Stimulated activated CD4-positive, alpha-beta T cell treated with anti-CD3 and anti-CD28 coated beads, TNF-alpha, amount 100 ng/mL, for 4 hours (primary cell): ENCODE results near the gene ITIH3.

Experiments
- DNase-seq, 3 experiments: peaks; one replicate each; pipeline ENCODE4 v3.0.0-alpha.2; 2020; ENCODE audit warnings: low read depth in 3 of 3

The ITIH3 gene

GRCh38 chr3:52779011-52779836 is 15.4 kb upstream of the ITIH3 start:
- DNase-seq, result no peak

- no peak for DNase-seq
These were observed 14.6 kb upstream of the ITIH3 start for GRCh38 chr3:52779837-52780585.

DNA sequence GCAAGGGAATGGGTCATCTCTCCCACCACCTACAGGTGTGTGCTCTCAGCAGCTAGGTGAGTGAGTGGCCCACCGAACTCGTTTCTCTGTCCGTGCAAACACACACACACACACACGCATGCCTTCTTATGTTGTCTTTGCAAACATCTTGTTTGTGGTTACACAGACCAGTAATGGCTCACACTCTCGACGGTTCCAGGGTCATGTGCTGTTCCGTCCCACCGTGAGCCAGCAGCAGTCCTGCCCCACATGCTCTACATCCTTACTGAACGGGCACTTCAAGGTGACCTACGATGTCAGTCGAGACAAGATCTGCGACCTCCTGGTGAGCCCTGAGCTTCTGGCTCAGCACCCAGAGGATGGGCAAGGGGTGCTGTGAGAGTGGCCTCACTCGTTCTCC is 12.9 kb upstream of the ITIH3 start:
- DNase-seq, result no peak

- no peak for DNase-seq
These were observed 12.0 kb upstream of the ITIH3 start for GRCh38 chr3:52782412-52783210.

DNA sequence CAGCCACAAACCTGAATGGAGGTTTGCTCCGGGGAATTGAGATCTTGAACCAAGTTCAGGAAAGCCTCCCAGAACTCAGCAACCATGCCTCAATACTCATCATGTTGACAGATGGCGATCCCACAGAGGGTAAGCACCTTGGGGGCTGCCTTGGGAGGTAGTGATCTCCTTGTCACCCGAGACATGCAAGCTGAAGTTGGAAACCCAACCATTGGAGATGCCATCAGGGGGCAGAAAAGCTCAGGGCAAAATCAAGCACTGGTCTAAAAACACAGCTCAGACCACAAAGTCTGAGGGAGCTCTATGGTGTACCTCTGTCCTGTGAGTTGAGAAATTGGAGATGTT is 11.4 kb upstream of the ITIH3 start:
- no peak for DNase-seq

DNA sequence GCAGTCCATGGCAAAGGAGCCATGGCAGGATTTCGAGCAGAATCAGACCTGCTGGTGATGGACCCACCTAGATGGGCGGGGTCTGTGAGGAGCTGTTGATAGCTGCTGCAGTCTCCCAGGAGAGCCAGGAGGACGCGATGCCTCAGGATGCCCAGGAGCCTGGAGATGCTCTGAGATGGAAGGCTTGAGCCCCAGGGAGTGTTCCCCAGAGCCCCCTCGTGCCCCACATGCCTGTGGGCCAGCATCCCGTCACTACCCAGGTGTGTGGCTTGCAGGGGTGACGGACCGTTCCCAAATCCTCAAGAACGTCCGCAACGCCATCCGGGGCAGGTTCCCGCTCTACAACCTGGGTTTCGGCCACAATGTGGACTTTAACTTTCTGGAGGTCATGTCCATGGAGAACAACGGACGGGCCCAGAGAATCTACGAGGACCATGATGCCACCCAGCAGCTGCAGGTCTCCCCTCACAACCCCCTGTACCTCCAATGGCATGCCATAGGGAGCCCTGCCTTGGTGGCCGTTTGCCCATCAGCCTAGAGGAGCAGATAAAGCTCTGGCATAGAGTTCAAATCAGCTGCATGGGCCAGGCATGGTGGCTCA is 10.5 kb upstream of the ITIH3 start:
- no peak for DNase-seq

DNA sequence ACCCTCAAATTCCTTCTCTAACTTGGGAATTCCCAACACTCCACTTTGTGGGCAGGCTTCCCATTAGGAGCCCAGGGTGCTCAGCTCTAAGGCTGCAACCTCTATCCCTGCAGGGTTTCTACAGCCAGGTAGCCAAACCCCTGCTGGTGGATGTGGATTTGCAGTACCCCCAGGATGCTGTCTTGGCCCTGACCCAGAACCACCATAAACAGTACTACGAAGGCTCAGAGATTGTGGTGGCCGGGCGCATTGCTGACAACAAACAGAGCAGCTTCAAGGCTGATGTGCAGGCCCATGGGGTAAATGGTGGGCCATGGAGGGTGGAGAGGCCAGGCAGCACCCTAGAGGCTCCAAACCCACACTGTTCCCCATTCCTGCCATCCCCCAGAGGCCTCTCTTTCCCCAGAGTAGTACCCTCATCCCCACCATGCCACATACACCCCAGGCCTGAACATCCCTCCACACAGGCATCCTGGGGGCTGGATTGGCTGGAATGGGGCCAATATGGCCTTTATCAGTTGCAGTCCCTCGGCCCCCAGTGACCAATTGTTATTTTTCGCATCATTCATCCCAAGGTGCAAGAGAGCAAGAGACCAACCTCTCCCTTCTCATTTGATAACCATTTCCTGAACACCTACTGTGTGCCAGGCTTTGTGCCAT is 9.5 kb upstream of the ITIH3 start:
- no peak for DNase-seq

- no peak for DNase-seq
These were observed 8.0 kb upstream of the ITIH3 start for GRCh38 chr3:52786330-52787215.

GRCh38 chr3:52787246-52787645 is 7.3 kb upstream of the ITIH3 start:
- no peak for DNase-seq

- DNase-seq, result no peak
These were observed 6.6 kb upstream of the ITIH3 start for GRCh38 chr3:52787672-52788625.

DNA sequence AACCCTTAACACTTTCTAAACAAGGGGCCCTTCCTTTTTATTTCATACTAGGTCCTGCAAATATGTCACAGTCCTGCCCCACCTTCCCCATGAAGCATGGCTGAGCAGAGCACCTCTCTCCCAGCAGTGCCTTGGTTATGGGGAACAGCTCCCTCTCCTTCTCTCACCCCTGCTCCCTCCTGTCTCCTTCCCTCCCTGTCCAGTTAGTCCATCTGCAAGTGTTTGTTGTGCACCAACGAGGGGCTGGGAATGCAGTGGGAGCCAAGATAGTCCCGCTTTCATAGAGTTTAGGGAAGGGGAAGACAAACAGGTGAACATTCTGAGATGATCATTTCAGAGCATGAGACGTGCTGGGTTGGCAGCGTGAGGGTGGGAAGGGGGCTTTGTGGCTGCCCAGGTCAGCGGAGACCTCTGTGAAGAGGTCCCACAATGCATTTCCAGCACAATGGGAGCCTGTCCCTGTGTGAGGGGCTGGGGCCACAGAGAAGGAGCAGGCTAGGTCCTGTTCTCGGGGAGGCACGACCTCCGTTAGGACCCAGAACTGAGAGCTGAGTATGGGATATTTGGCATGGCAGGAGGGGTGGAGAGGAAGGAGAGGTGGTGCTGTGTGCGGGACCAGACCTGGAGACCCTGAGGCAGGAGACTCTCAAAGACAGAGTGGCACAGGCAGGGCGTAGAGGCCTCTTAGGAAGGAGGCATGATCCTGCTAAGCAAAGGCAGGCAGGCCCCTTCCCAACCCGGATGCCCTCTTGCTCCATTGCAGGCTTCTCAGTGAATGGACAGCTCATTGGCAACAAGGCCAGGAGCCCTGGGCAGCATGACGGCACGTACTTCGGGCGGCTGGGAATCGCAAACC is 5.5 kb upstream of the ITIH3 start:
- DNase-seq, result no peak

GRCh38 chr3:52789746-52790040 is 4.9 kb upstream of the ITIH3 start:
- DNase-seq, result no peak

DNA sequence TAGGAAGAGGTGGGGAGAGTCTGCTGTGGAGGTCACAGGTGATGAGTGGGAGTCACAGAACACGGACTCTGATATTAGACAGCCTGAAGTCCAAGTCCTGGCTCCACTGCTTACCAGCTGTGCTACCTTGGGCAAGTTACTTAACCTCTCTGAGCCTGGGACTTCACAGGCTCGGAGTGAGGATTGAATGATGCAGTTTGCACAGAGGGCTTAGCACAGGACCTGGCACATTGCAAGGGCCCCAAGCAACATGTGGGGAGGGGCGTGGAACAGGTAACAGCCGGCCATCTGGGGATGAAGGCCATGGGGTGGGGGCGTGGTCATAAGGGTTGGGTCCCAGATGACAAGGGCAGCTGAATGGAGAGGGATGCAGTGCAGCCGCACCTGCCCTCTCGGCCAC is 4.3 kb upstream of the ITIH3 start:
- no peak for DNase-seq

DNA sequence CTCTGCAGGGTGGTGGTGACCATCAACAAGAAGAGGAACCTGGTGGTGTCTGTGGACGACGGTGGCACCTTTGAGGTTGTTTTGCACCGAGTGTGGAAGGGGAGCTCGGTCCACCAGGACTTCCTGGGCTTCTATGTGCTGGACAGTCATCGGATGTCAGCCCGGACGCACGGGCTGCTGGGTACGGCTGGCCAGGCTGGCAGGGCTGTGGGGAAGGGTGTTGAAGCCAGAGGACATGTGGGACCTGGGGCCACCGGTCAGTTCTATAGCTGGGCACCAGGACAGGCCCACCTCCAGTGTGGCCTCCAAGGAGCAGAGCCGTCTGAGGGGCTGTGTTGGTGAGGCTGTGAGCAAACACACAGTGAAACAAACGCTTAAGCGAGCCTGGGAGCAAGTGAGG is 3.9 kb upstream of the ITIH3 start:
- no peak for DNase-seq

DNA sequence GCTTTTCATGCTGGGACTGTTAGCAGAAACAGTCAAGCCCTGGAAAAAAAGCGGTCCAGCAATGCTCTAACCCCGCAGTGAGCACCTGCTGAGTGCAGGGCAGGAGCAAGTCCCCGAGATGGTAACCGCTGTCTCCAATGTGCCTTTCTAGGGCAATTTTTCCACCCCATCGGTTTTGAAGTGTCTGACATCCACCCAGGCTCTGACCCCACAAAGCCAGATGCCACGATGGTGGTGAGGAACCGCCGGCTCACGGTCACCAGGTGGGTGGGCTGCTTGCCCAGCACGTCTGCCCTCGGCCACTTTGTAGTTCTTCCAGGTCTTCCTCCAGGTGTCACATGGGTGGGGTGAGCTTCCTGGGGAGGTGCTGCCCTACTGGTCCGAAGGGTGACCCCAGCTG is 3.2 kb upstream of the ITIH3 start:
- no peak for DNase-seq

DNA sequence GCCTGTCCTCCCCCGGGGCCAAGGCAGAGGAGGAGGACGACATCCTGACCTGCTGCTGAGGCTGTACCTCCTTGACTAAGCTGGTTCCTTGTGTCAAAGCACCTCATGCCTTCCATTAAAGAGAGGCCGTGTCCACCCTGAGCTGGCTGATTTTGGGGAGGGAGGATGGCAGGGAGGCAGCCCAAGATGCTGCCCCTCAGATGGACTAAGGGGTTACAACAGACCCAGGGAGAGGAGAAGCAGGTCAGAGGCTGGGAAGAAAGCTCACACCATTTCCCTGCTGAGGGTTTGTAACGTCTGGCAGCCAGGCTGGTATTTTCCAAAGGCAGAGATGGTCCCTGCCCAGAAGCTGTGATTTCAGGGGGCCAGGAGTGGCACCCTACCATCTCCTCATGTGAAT is 2.7 kb upstream of the ITIH3 start:
- DNase-seq, result no peak

DNA sequence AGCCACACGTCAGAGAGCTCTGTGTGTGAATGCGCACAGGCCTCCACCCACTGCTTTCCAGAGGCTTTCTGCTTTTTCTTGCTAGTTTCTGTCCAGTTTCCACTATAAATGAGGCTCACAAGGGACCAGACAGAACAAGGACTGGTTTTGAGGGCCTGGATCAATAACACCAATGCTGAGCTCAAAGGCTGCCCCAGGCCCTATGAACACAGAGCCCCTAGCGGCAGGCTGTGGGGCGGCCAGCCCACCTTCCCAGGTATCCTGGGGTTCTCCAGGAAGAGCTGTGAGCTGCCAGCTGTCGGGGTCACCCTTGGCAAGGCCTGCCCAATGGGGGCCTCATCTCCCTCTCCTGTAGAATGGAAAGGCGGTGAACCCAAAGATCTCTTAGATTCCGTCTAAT is 2.2 kb upstream of the ITIH3 start:
- no peak for DNase-seq

- DNase-seq, result no peak
These were observed 1.5 kb upstream of the ITIH3 start for GRCh38 chr3:52792961-52793695.
